KMS-11 (cell line): ENCODE data around the gene GFAP.
A peak's percentile ranks its signal among the peaks of the same experiment; 100 is the strongest.

ENCODE experiments used
- H2AFZ ChIP-seq: fragments of 200-600 bp; sonication (generic); 2 replicates; pipeline ENCODE4 v1.6.1; 2016; ENCODE audit warnings: antibody characterized with exemption, mixed run types, low read depth
- H3K27ac ChIP-seq: fragments of 200-600 bp; sonication (generic); 2 replicates; pipeline ENCODE4 v1.6.1; 2016; ENCODE audit warnings: mild to moderate bottlenecking, mixed run types
- H3K27me3 ChIP-seq: fragments of 200-600 bp; sonication (generic); 2 replicates; pipeline ENCODE4 v1.6.1; 2017; ENCODE audit warnings: mild to moderate bottlenecking, low read depth, mixed run types, moderate library complexity; ENCODE audit not compliant: insufficient read depth
- H3K36me3 ChIP-seq: fragments of 200-600 bp; sonication (generic); 2 replicates; pipeline ENCODE4 v1.6.1; 2017; ENCODE audit warnings: mild to moderate bottlenecking, mixed run types; ENCODE audit not compliant: insufficient read depth
- H3K4me1 ChIP-seq: fragments of 200-600 bp; sonication (generic); 2 replicates; pipeline ENCODE4 v1.6.1; 2016; ENCODE audit warnings: mild to moderate bottlenecking, low read depth, mixed run types; ENCODE audit not compliant: poor library complexity, severe bottlenecking
- H3K4me2 ChIP-seq: fragments of 200-600 bp; sonication (generic); 2 replicates; pipeline ENCODE4 v1.7.0; 2016; ENCODE audit warnings: mild to moderate bottlenecking, mixed run types
- H3K4me3 ChIP-seq: fragments of 200-600 bp; sonication (generic); IDR thresholded peaks from 2 replicates; pipeline ENCODE4 v1.6.1; 2017; ENCODE audit warnings: low read depth, low read length, mixed read lengths; ENCODE audit not compliant: insufficient read depth
- H3K79me2 ChIP-seq: fragments of 200-600 bp; sonication (generic); 2 replicates; pipeline ENCODE4 v1.6.1; 2016; ENCODE audit warnings: low read depth, mixed run types; ENCODE audit not compliant: insufficient read depth
- H3K9ac ChIP-seq: fragments of 200-600 bp; sonication (generic); 2 replicates; pipeline ENCODE4 v1.6.1; 2016; ENCODE audit warnings: mild to moderate bottlenecking, mixed run types
- H4K20me1 ChIP-seq: fragments of 200-600 bp; sonication (generic); 2 replicates; pipeline ENCODE4 v1.6.1; 2016; ENCODE audit warnings: mild to moderate bottlenecking, mixed run types; ENCODE audit not compliant: insufficient read depth
- CTCF ChIP-seq: fragments of 200-600 bp; sonication (generic); conservative IDR thresholded peaks from 2 replicates; pipeline ENCODE4 v1.6.1; 2017; ENCODE audit warnings: low read depth, mild to moderate bottlenecking, antibody characterized with exemption, low read length, moderate library complexity, mixed read lengths

The GFAP gene

GRCh38 chr17:44898768-44899073 is 16.6 kb downstream of the GFAP start:
- peaks cover 22% of the 10 kb centered on the region for H3K4me1 ChIP-seq
- no peak for TF ChIP-seq CTCF
- peak overlapping the region; percentile 97 for H3K4me2 ChIP-seq
- H2AFZ ChIP-seq, result peak overlapping the region; percentile 92
- H4K20me1 ChIP-seq, result 0 out of 2 replicates have a peak, but pooled peaks cover 3% of the 10 kb centered on the region
- H3K9ac ChIP-seq, result peak overlapping the region; percentile 98
- peak overlapping the region; percentile 52 for H3K4me3 ChIP-seq
- peak overlapping the region; percentile 98 for H3K27ac ChIP-seq
- H3K36me3 ChIP-seq, result peaks cover 4% of the 10 kb centered on the region; the same call in 1 of the 2 replicates
- peaks cover 4% of the 10 kb centered on the region; the same call in 1 of the 2 replicates for H3K27me3 ChIP-seq
- H3K79me2 ChIP-seq, result peaks cover 46% of the 10 kb centered on the region

- peaks cover 14% of the 10 kb centered on the region for H3K4me1 ChIP-seq
- H3K36me3 ChIP-seq, result peaks cover 6% of the 10 kb centered on the region; the same call in 1 of the 2 replicates
- H2AFZ ChIP-seq, result no peak overlapping the region
- H3K79me2 ChIP-seq, result peaks cover 82% of the 10 kb centered on the region
- H4K20me1 ChIP-seq, result peaks cover 3% of the 10 kb centered on the region; the same call in 1 of the 2 replicates
- no peak overlapping the region for H3K4me2 ChIP-seq
- TF ChIP-seq CTCF, result no peak
- no peak overlapping the region for H3K27ac ChIP-seq
- H3K27me3 ChIP-seq, result no peaks in the 10 kb centered on the region
- no peak overlapping the region for H3K4me3 ChIP-seq
- no peak overlapping the region for H3K9ac ChIP-seq
These were observed 20.7 kb downstream of the GFAP start for GRCh38 chr17:44894642-44895041.

- Histone ChIP-seq H3K9ac (no peak overlapping the region), H3K4me2 (no peak overlapping the region), H2AFZ (no peak overlapping the region), H3K4me1 (peaks cover 2% of the 10 kb centered on the region), H3K4me3 (no peak overlapping the region), H4K20me1 (peaks cover 3% of the 10 kb centered on the region; the same call in 1 of the 2 replicates), H3K27me3 (no peaks in the 10 kb centered on the region), H3K79me2 (peaks cover 77% of the 10 kb centered on the region), H3K27ac (no peak overlapping the region), H3K36me3 (peaks cover 6% of the 10 kb centered on the region; the same call in 1 of the 2 replicates)
- no peak for TF ChIP-seq CTCF
These were observed 23.1 kb downstream of the GFAP start for GRCh38 chr17:44892250-44892649.

DNA sequence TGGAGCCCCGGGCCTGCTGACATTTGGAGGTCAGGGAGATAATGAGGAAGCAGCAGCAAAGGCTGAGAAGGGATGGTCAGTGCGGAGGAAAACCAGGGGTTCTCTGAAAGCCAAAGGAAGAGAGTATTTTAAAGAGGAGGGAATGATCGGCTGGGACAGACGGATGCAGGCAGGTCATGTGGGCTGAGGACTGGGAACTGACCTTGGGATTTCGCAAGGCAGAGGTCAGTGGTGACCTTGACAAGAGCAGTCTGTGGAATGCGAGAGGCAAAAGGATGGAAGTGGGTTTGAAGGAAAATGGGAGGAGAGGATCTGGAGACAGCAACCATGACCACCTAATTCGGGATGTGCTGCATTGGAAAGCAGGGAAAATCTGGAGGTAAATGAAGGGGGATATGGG is 26.3 kb downstream of the GFAP start:
- no peaks in the 10 kb centered on the region for H3K4me1 ChIP-seq
- H3K27ac ChIP-seq, result no peak overlapping the region
- H4K20me1 ChIP-seq, result no peaks in the 10 kb centered on the region; the same call in 1 of the 2 replicates
- no peak overlapping the region for H3K9ac ChIP-seq
- H3K79me2 ChIP-seq, result peaks cover 61% of the 10 kb centered on the region
- H3K36me3 ChIP-seq, result peaks cover 5% of the 10 kb centered on the region; the same call in 1 of the 2 replicates
- no peaks in the 10 kb centered on the region for H3K27me3 ChIP-seq
- H2AFZ ChIP-seq, result no peak overlapping the region
- no peak overlapping the region for H3K4me2 ChIP-seq
- TF ChIP-seq CTCF, result no peak
- no peak overlapping the region for H3K4me3 ChIP-seq
